HepG2 (cell line): ENCODE results near the gene MAST1. TPM values are rescaled to one million over a fixed set of nuclear protein-coding genes. Genes with fewer than 3 reads are reported as not detected.

Experiments
- ATAC-seq: fragments of 200-7000 bp; cut with Tn5 transposase; 3 replicates; pipeline ENCODE4 v1.9.1; 2020; ENCODE audit warnings: mild to moderate bottlenecking, moderate library complexity
- BruUV-seq: library from RNA; stranded (reverse); fragments of 400-500 nt; replicated peaks from 2 replicates; lab custom pipeline; 2021; lab: Mats Ljungman, UMichigan
- CTCF ChIA-PET: fragments of 300-600 bp; formaldehyde crosslinking; extraction: SDS; loops from one replicate; lab custom pipeline; 2021; ENCODE audit warnings: low total read pairs, inconsistent platforms, low intra/inter-chr PET ratio; lab: Yijun Ruan, JAX
- POLR2A ChIA-PET: fragments of 350-600 bp; sonication (Branson Sonifier 250); formaldehyde crosslinking; loops from one replicate; lab custom pipeline; 2020; ENCODE audit warnings: antibody characterized with exemption, inconsistent platforms; lab: Yijun Ruan, JAX
- DNase-seq: peaks from one replicate; pipeline ENCODE4 v3.0.0-alpha.2; 2015; ENCODE audit warnings: low spot score
- FAIRE-seq: peaks from 3 replicates; lab custom pipeline; 2011; peaks lifted over from hg19 to GRCh38; lab: Jason Lieb, UNC
- H2AFZ ChIP-seq: one replicate; pipeline ENCODE4 v1.6.1; 2011; ENCODE audit warnings: low read length, inconsistent platforms
- H3K27ac ChIP-seq: fragments of 300-600 bp; 3 replicates; pipeline ENCODE4 v1.8.0; 2011; ENCODE audit warnings: mixed run types, mild to moderate bottlenecking, mixed read lengths, low read length, inconsistent platforms; ENCODE audit not compliant: insufficient read depth; ENCODE audit errors: extremely low read length
- H3K27me3 ChIP-seq, 2 experiments: fragments of 200-600 bp in 1 of 2; 2 replicates in 1 of 2; 3 replicates in 1 of 2; pipeline versions ENCODE4 v1.6.0 to v1.8.0; 2011; ENCODE audit warnings: low read length in 2 of 2, mild to moderate bottlenecking in 2 of 2, moderate library complexity in 2 of 2, inconsistent platforms in 1 of 2; ENCODE audit not compliant: insufficient read depth in 2 of 2, control insufficient read depth in 1 of 2
- H3K36me3 ChIP-seq, 2 experiments: fragments of 200-600 bp in 1 of 2; replicated peaks in 1 of 2; 2 replicates in 1 of 2; 3 replicates in 1 of 2; pipeline versions ENCODE4 v1.5.1 to v1.8.0; 2011; ENCODE audit warnings: low read length in 2 of 2, inconsistent platforms in 1 of 2; ENCODE audit not compliant: insufficient read depth in 2 of 2, control insufficient read depth in 1 of 2
- H3K4me1 ChIP-seq: 2 replicates; pipeline ENCODE4 v1.5.1; 2012; ENCODE audit warnings: low read length, inconsistent platforms; ENCODE audit not compliant: insufficient read depth
- H3K4me2 ChIP-seq: 2 replicates; pipeline ENCODE4 v1.6.0; 2011; ENCODE audit warnings: low read depth, low read length, inconsistent platforms
- H3K4me3 ChIP-seq, 3 experiments: fragments of 200-600 bp in 1 of 3; sonication (generic), shearing (Covaris generic) in 1 of 3; replicated peaks in 1 of 3; 2 replicates each; pipeline ENCODE4 v1.5.1; 2011 to 2016; ENCODE audit warnings: low read length in 3 of 3, inconsistent platforms in 2 of 3, low read depth in 2 of 3, mild to moderate bottlenecking in 2 of 3, control low read depth in 1 of 3, mixed read lengths in 1 of 3; ENCODE audit not compliant: insufficient read depth in 1 of 3
- H3K79me2 ChIP-seq: one replicate; pipeline ENCODE4 v1.6.1; 2011; ENCODE audit warnings: low read length, inconsistent platforms; ENCODE audit not compliant: insufficient read depth
- H3K9ac ChIP-seq: 2 replicates; pipeline ENCODE4 v1.6.0; 2011; ENCODE audit warnings: mild to moderate bottlenecking, low read depth, low read length, inconsistent platforms; ENCODE audit not compliant: insufficient read depth
- H3K9me3 ChIP-seq: 2 replicates; pipeline ENCODE4 v1.5.1; 2012; ENCODE audit warnings: mild to moderate bottlenecking, low read length
- H4K20me1 ChIP-seq: 2 replicates; pipeline ENCODE4 v1.6.0; 2011; ENCODE audit warnings: inconsistent platforms, mild to moderate bottlenecking, low read length, moderate library complexity; ENCODE audit not compliant: insufficient read depth
- ATM ChIP-seq: fragments of 450-650 bp; IDR thresholded peaks from 2 replicates; pipeline ENCODE4 v1.7.1; 2017; ENCODE audit warnings: mild to moderate bottlenecking, borderline replicate concordance
- CHD4 ChIP-seq: fragments of 200-600 bp; sonication (generic); IDR thresholded peaks from 2 replicates; pipeline ENCODE4 v1.7.0; 2017; ENCODE audit warnings: mild to moderate bottlenecking, low read length, borderline replicate concordance
- CREB3 ChIP-seq: sonication (generic); formaldehyde crosslinking; IDR thresholded peaks from 2 replicates; pipeline ENCODE4 v1.5.0; 2020; ENCODE audit warnings: missing genetic modification reagents
- ELK4 ChIP-seq: sonication (generic); formaldehyde crosslinking; IDR thresholded peaks from 2 replicates; pipeline ENCODE4 v1.9.0; 2021; ENCODE audit warnings: missing genetic modification reagents, borderline replicate concordance
- GATAD1 ChIP-seq: IDR thresholded peaks from 2 replicates; pipeline ENCODE4 v1.6.1; 2016; ENCODE audit warnings: missing genetic modification reagents, missing compliant biosample characterization
- RARG ChIP-seq: sonication (generic); formaldehyde crosslinking; IDR thresholded peaks from 2 replicates; pipeline ENCODE4 v1.4.0; 2020; ENCODE audit warnings: low read depth, mild to moderate bottlenecking, missing genetic modification reagents
- SAFB2 ChIP-seq: sonication (generic); formaldehyde crosslinking; IDR thresholded peaks from 2 replicates; pipeline ENCODE4 v1.5.1; 2020; ENCODE audit warnings: missing genetic modification reagents, low read depth, mild to moderate bottlenecking, borderline replicate concordance
- SKIL ChIP-seq: sonication (generic); formaldehyde crosslinking; IDR thresholded peaks from 2 replicates; pipeline ENCODE4 v1.8.0; 2022; ENCODE audit warnings: missing genetic modification reagents, mild to moderate bottlenecking, moderate library complexity, borderline replicate concordance
- ZNF3 ChIP-seq: IDR thresholded peaks from 2 replicates; pipeline ENCODE4 v1.7.0; 2017; ENCODE audit warnings: inconsistent platforms
- ZNF337 ChIP-seq: sonication (generic); formaldehyde crosslinking; IDR thresholded peaks from 2 replicates; pipeline ENCODE4 v1.5.1; 2020; ENCODE audit warnings: missing genetic modification reagents, low read depth, mild to moderate bottlenecking, borderline replicate concordance
- ZNF354B ChIP-seq: sonication (generic); formaldehyde crosslinking; IDR thresholded peaks from 2 replicates; pipeline ENCODE4 v1.8.0; 2022; ENCODE audit warnings: mild to moderate bottlenecking, missing genetic modification reagents
- ZNF605 ChIP-seq: sonication (generic); formaldehyde crosslinking; IDR thresholded peaks from 2 replicates; pipeline ENCODE4 v1.8.0; 2022; ENCODE audit warnings: mild to moderate bottlenecking, missing genetic modification reagents
- ZNF780A ChIP-seq: sonication (generic); formaldehyde crosslinking; IDR thresholded peaks from 2 replicates; pipeline ENCODE4 v1.8.0; 2022; ENCODE audit warnings: mild to moderate bottlenecking, missing genetic modification reagents, moderate library complexity
- WGBS: methylation state at CpG from one replicate; pipeline ENCODE4 v1.1.6; 2017; ENCODE audit warnings: low lambda C conversion rate; 5-methylcytosine and 5-hydroxymethylcytosine counted together
- in situ Hi-C: cut with HindIII; loops from 2 replicates; pipeline ENCODE4 v1.10.0; 2017; ENCODE audit warnings: low pct_unique_long_range_greater_than_20kb; ENCODE audit not compliant: extremely low pct_ligation_motif_present
- intact Hi-C: fragments of 100-400 bp; cut with micrococcal nuclease; formaldehyde crosslinking; loops from one replicate; pipeline ENCODE4 v1.10.0; 2022; ENCODE audit not compliant: unreplicated experiment
- polyA plus RNA-seq, 8 experiments: library from polyadenylated mRNA; depleted of rRNA in 3 of 8; stranded (reverse) in 7 of 8; unstranded in 1 of 8; fragments of >200 nt; fragmentation: Illumina TruSeq in 4 of 8; extraction: Trizol in 4 of 8; gene quantifications; 2 replicates each; pipeline versions ENCODE4 v1.2.1 to v1.2.3, GENCODE V29; 2011 to 2016; ENCODE audit warnings: low read depth in 4 of 8, missing spikeins in 1 of 8, mixed read lengths in 1 of 8; ENCODE audit not compliant: insufficient read depth in 1 of 8
- total RNA-seq, 5 experiments: library from RNA; depleted of rRNA; stranded (reverse); fragments of >200 nt; fragmentation: Illumina TruSeq; extraction: Trizol; gene quantifications; 2 replicates each; pipeline ENCODE4 v1.2.3, GENCODE V29; 2016; ENCODE audit warnings: low read depth in 1 of 5
- TF ChIP-seq, protein P1 (sequence below): sonication (generic); IDR thresholded peaks from 2 replicates; pipeline ENCODE4 v1.6.1; 2016; ENCODE audit warnings: low read depth, borderline replicate concordance

MAST1 gene
- total and polyA plus RNA-seq, 2 of the 13 experiments (the other 11 are each of a cell fraction or from before 2014, with no cell fraction given), result 0.73 to 4.7 TPM

GRCh38 chr19:12789098-12789903 is 49.0 kb upstream of the MAST1 start:
- intact Hi-C loops, result no loop called here
- ChIA-PET CTCF (interaction anchor here (1.4 kb wide), 1 partner anchor 11 kb away, joined by 4 read pairs; no protein-coding TSS in a partner anchor), POLR2A (interaction anchor here (1.4 to 1.9 kb wide), 3 partner anchors 11 to 66 kb away, joined by 4 to 21 read pairs (median 8); partner anchors contain the start of genes GET3 and TNPO2)
- H2AFZ ChIP-seq, result no peak overlapping the region
- FAIRE-seq (no peak), ATAC-seq (peak; percentile 14), DNase-seq (no peak)
- BruUV-seq, result no TSS peak
- WGBS, result 2% methylated on average over 8 of the region's 46 CpGs
- H3K27ac ChIP-seq, result peak overlapping the region; percentile 59
- H3K9me3 ChIP-seq, result no peaks in the 10 kb centered on the region
- H3K36me3 ChIP-seq, result no peaks in the 10 kb centered on the region
- no peaks in the 10 kb centered on the region for H4K20me1 ChIP-seq
- H3K27me3 ChIP-seq, result no peaks in the 10 kb centered on the region; a peak in 2 of 5 replicates
- peaks cover 66% of the 10 kb centered on the region for H3K4me1 ChIP-seq
- peak overlapping the region; percentile 89 for H3K9ac ChIP-seq
- in situ Hi-C loops, result no loop called here
- H3K4me2 ChIP-seq, result peak overlapping the region; percentile 99
- H3K4me3 ChIP-seq, result peak overlapping the region; percentile 47 to 87 (median 60)
- peaks cover 8% of the 10 kb centered on the region for H3K79me2 ChIP-seq
- TF ChIP-seq ZNF780A, result no peak
- no peak for TF ChIP-seq ZNF354B (CRISPR knock-in tag)
- no peak for TF ChIP-seq ELK4 (CRISPR knock-in tag)
- TF ChIP-seq, protein P1, sequence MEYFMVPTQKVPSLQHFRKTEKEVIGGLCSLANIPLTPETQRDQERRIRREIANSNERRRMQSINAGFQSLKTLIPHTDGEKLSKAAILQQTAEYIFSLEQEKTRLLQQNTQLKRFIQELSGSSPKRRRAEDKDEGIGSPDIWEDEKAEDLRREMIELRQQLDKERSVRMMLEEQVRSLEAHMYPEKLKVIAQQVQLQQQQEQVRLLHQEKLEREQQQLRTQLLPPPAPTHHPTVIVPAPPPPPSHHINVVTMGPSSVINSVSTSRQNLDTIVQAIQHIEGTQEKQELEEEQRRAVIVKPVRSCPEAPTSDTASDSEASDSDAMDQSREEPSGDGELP, result 0 out of 2 replicates have a peak, but pooled peaks have one; percentile 3
- TF ChIP-seq GATAD1, result no peak
- TF ChIP-seq ZNF3, result no peak
- peak; percentile 35; the same call in 1 of the 2 replicates for TF ChIP-seq SKIL (CRISPR knock-in tag)
- no peak for TF ChIP-seq CREB3 (CRISPR knock-in tag)
- TF ChIP-seq RARG (CRISPR knock-in tag), result no peak
- TF ChIP-seq CHD4, result peak; percentile 51; the same call in 1 of the 2 replicates
- TF ChIP-seq SAFB2 (CRISPR knock-in tag), result no peak
- no peak for TF ChIP-seq ATM
- no peak for TF ChIP-seq ZNF337
- peak; percentile 44; the same call in 1 of the 2 replicates for TF ChIP-seq ZNF605 (CRISPR knock-in tag)
